ENCODE measurements around the gene TKT. TPM values are rescaled to one million over a fixed set of nuclear protein-coding genes. Genes with fewer than 3 reads are reported as not detected.

TKT gene
- total and polyA plus RNA-seq, 8 donors = 84.9 to 385 (median 140) TPM

- Histone ChIP-seq H3K27me3 (no peaks in the 10 kb centered on the region), H3K4me3 (no peak overlapping the region), H3K36me3 (peaks cover 0 to 8% (median 3%) of the 10 kb centered on the region in 4 donors), H3K4me1 (peaks cover 9 to 35% (median 20%) of the 10 kb centered on the region in 4 donors), H3K9me3 (no peaks in the 10 kb centered on the region), H3K27ac (no peak overlapping the region)
- no peak for DNase-seq
- 66 to 78% (median 74%) methylated on average over 10 of the region's 10 CpGs for WGBS, 5 donors
- TF ChIP-seq POLR2AphosphoS5 (IDR thresholded peaks at IDR 0.05) (no peak), CTCF (IDR thresholded peaks at IDR 0.05) (no peak), EP300 (IDR thresholded peaks at IDR 0.05) (no peak), POLR2A (IDR thresholded peaks at IDR 0.05) (no peak)
- intact Hi-C loops (cut with DNase I; ENCODE audit: low total_unique reads) = no loop called here
Measured at GRCh38 chr3:53198256-53198977, 57.4 kb downstream of the TKT start.

GRCh38 chr3:53196575-53197407 is 59.0 kb downstream of the TKT start:
- Histone ChIP-seq H3K4me3 (no peak overlapping the region), H3K27me3 (no peaks in the 10 kb centered on the region), H3K27ac (no peak overlapping the region), H3K36me3 (peaks cover 0 to 24% (median 16%) of the 10 kb centered on the region in 4 donors), H3K9me3 (no peaks in the 10 kb centered on the region), H3K4me1 (peaks cover 16 to 42% (median 25%) of the 10 kb centered on the region in 4 donors)
- 58 to 65% (median 60%) methylated on average over 13 to 17 of the region's 17 CpGs for WGBS, 5 donors
- TF ChIP-seq EP300 (IDR thresholded peaks at IDR 0.05) (no peak), POLR2AphosphoS5 (IDR thresholded peaks at IDR 0.05) (no peak), POLR2A (IDR thresholded peaks at IDR 0.05) (no peak), CTCF (IDR thresholded peaks at IDR 0.05) (no peak)
- intact Hi-C loops (cut with DNase I; ENCODE audit: low total_unique reads) = loop anchor here (2.0 kb wide), 1 partner anchor 84 kb away; no protein-coding TSS in a partner anchor
- DNase-seq = peak in 1 of 2 donors; percentile 64

- no peak overlapping the region for H3K27ac ChIP-seq
- H3K36me3 ChIP-seq = peaks cover 3 to 32% (median 24%) of the 10 kb centered on the region in 4 donors
- H3K27me3 ChIP-seq = no peaks in the 10 kb centered on the region
- H3K4me1 ChIP-seq = peaks cover 16 to 42% (median 25%) of the 10 kb centered on the region in 4 donors
- 21 to 46% (median 26%) methylated on average over 15 to 36 of the region's 36 CpGs for WGBS, 5 donors
- H3K9me3 ChIP-seq = no peaks in the 10 kb centered on the region
- H3K4me3 ChIP-seq = no peak overlapping the region
- TF ChIP-seq POLR2A (IDR thresholded peaks at IDR 0.05) = no peak
- TF ChIP-seq EP300 (IDR thresholded peaks at IDR 0.05) = no peak
- TF ChIP-seq POLR2AphosphoS5 (IDR thresholded peaks at IDR 0.05) = peak in 1 of 3 donors; percentile 54
- peak in 6 of 7 experiments; percentile 93 to 99 (median 95) for TF ChIP-seq CTCF (IDR thresholded peaks at IDR 0.05)
- peak; percentile 59 to 85 for DNase-seq
- intact Hi-C loops (cut with DNase I; ENCODE audit: low total_unique reads) = loop anchor here (2.0 kb wide), 1 partner anchor 83 kb away; no protein-coding TSS in a partner anchor
Measured at GRCh38 chr3:53195602-53196574, 59.9 kb downstream of the TKT start.

All from stomach (tissue), 9 donors.